Renal pelvis (tissue), 4 donors: ENCODE measurements around the gene IL6R. TPM values are rescaled to one million over a fixed set of nuclear protein-coding genes. Genes with fewer than 3 reads are reported as not detected.

Source experiments
- DNase-seq: peaks from one replicate; pipeline ENCODE4 v3.0.0-alpha.2; 2013
- polyA plus RNA-seq, 3 donors: library from polyadenylated mRNA; unstranded; fragments of 120-200 nt; gene quantifications; one replicate each; pipeline ENCODE4 v1.2.1, GENCODE V29; 2013; ENCODE audit not compliant: insufficient read length in 3 of 3

IL6R gene
- polyA plus RNA-seq, 3 donors = 5.9 to 11.0 (median 6.4) TPM

GRCh38 chr1:154446292-154446691 is 41.1 kb downstream of the IL6R start:
- DNase-seq = no peak

- no peak for DNase-seq
These were observed 41.6 kb downstream of the IL6R start for GRCh38 chr1:154446789-154447188.

GRCh38 chr1:154448331-154448811 is 43.2 kb downstream of the IL6R start:
- DNase-seq = no peak

GRCh38 chr1:154453161-154453560 is 48.0 kb downstream of the IL6R start:
- no peak for DNase-seq

- DNase-seq = no peak
These were observed 48.6 kb downstream of the IL6R start for GRCh38 chr1:154453574-154454352.

GRCh38 chr1:154454386-154455120 is 49.4 kb downstream of the IL6R start:
- DNase-seq = no peak

GRCh38 chr1:154456631-154457030 is 51.5 kb downstream of the IL6R start:
- DNase-seq = no peak

- no peak for DNase-seq
These were observed 53.9 kb downstream of the IL6R start for GRCh38 chr1:154459080-154459479.

GRCh38 chr1:154460695-154461260 is 55.6 kb downstream of the IL6R start:
- no peak for DNase-seq

GRCh38 chr1:154463512-154463990 is 58.4 kb downstream of the IL6R start:
- DNase-seq = no peak

- no peak for DNase-seq
These were observed 60.6 kb downstream of the IL6R start for GRCh38 chr1:154465621-154466195.

- no peak for DNase-seq
These were observed 61.1 kb downstream of the IL6R start for GRCh38 chr1:154466206-154466605.

- DNase-seq = no peak
These were observed 61.8 kb downstream of the IL6R start for GRCh38 chr1:154466921-154467417.

- no peak for DNase-seq
These were observed 62.4 kb downstream of the IL6R start for GRCh38 chr1:154467434-154468102.

- no peak for DNase-seq
These were observed 63.5 kb downstream of the IL6R start for GRCh38 chr1:154468535-154469250.

- no peak for DNase-seq
These were observed 64.9 kb downstream of the IL6R start for GRCh38 chr1:154469844-154470560.

- DNase-seq = no peak
These were observed 66.2 kb downstream of the IL6R start for GRCh38 chr1:154471304-154471703.

- no peak for DNase-seq
These were observed 69.7 kb downstream of the IL6R start for GRCh38 chr1:154474802-154475201.

- no peak for DNase-seq
These were observed 71.6 kb downstream of the IL6R start for GRCh38 chr1:154476791-154477190.

- DNase-seq = no peak
These were observed 72.9 kb downstream of the IL6R start for GRCh38 chr1:154478013-154478412.
